Keratinocyte (primary cell): ENCODE results near the gene ATN1.

Experiments used
- CTCF ChIP-seq, 3 experiments: IDR thresholded peaks in 1 of 3; conservative IDR thresholded peaks in 1 of 3; optimal IDR thresholded peaks in 1 of 3; 2 replicates in 2 of 3; 3 replicates in 1 of 3; pipeline versions ENCODE3 to v1.5.1; 2011; ENCODE audit warnings: low read length in 3 of 3, mild to moderate bottlenecking in 3 of 3, moderate library complexity in 2 of 3, control low read depth in 1 of 3, inconsistent platforms in 1 of 3; ENCODE audit not compliant: insufficient read depth in 2 of 3; ENCODE audit errors: extremely low read depth in 1 of 3
- EZH2 ChIP-seq: IDR thresholded peaks from one replicate; pipeline ENCODE4 v1.6.1; 2012; ENCODE audit warnings: inconsistent platforms, mild to moderate bottlenecking, low read length, moderate library complexity

DNA sequence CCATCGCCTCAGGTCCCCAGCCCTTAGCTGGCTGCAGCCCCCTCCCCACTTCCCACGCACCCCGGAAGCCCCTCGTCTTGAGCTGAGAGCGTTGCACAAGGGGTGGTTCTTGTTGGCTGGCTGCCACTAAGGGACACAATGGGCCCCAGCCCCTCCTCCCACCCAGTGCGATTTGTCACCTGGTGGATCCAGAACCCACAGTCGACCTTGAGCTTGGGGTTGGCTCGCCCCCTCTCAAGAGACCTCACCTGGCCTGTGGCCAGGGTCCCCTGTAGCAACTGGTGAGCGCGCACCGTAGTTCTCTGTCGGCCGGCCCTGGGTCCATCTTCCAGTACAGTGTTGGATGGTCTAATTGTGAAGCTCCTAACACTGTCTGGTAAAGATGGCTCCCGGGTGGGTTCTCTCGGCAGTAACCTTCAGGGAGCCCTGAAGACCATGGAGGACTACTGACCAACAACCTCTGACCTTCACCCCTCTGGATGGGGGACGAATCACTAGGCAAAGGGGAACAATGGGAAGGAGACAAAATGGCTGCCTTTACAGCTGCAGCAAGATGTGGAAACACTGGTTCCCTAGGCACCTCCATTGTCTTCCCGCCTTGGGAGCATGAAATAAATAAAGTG, 36.1 kb downstream of the ATN1 start:
- no peak for TF ChIP-seq CTCF (optimal IDR thresholded peaks at IDR 0.05 in 1 of 3, IDR thresholded peaks at IDR 0.05 in 1 of 3, conservative IDR thresholded peaks at IDR 0.05 in 1 of 3; ENCODE audit: extremely low read depth in 1 of 3, insufficient read depth in 2 of 3, low read length in 3 of 3)
- no peak for TF ChIP-seq EZH2
